Glomerular endothelial cell (primary cell): Measurements from ENCODE around the gene PCSK1N. TPM values are rescaled to one million over a fixed set of nuclear protein-coding genes. Genes with fewer than 3 reads are reported as not detected.

Experiments used
- DNase-seq: peaks from one replicate; pipeline ENCODE4 v3.0.0-alpha.2; 2011; ENCODE audit warnings: low read depth, low spot score; ENCODE audit errors: extremely low read depth
- total RNA-seq: library from RNA; depleted of rRNA; stranded (reverse); fragments of >200 nt; gene quantifications from 2 replicates; pipeline ENCODE4 v1.2.3, GENCODE V29; 2015

PCSK1N gene
- total RNA-seq, 1 donor from 2014 or later = 1.5 TPM

GRCh38 chrX:48791063-48791820 is 44.2 kb downstream of the PCSK1N start:
- DNase-seq = no peak

- DNase-seq = no peak
These were observed 44.9 kb downstream of the PCSK1N start for GRCh38 chrX:48790477-48790876.

GRCh38 chrX:48789366-48790220 is 45.8 kb downstream of the PCSK1N start:
- no peak for DNase-seq

GRCh38 chrX:48787505-48788443 is 47.6 kb downstream of the PCSK1N start:
- no peak for DNase-seq

- DNase-seq = no peak
These were observed 48.4 kb downstream of the PCSK1N start for GRCh38 chrX:48786825-48787504.

GRCh38 chrX:48786341-48786800 is 49.0 kb downstream of the PCSK1N start, which contains the start of gene GATA1:
Gene GATA1 (plus strand): TSS chrX:48786590. CDS start chrX:48791110, 4,520 bp downstream.
- DNase-seq = no peak

GRCh38 chrX:48785540-48786214 is 49.7 kb downstream of the PCSK1N start:
- DNase-seq = no peak

- no peak for DNase-seq
These were observed 50.2 kb downstream of the PCSK1N start for GRCh38 chrX:48785186-48785539.

- DNase-seq = no peak
These were observed 50.7 kb downstream of the PCSK1N start for GRCh38 chrX:48784726-48785125.

GRCh38 chrX:48782795-48783194 is 52.6 kb downstream of the PCSK1N start:
- no peak for DNase-seq

GRCh38 chrX:48782216-48782615 is 53.2 kb downstream of the PCSK1N start:
- no peak for DNase-seq

GRCh38 chrX:48781705-48782104 is 53.7 kb downstream of the PCSK1N start:
- DNase-seq = no peak

Other genes with a start within 250 kb of the PCSK1N start
- gene WDR13, start 238.1 kb downstream of the PCSK1N start, total RNA-seq = 82.0 and 104 TPM in 2 replicates
- 0.39 and 0.53 TPM in 2 replicates for gene WAS, start 151.8 kb downstream of the PCSK1N start, total RNA-seq
- 4.4 and 10.0 TPM in 2 replicates for gene SUV39H1, start 138.9 kb downstream of the PCSK1N start, total RNA-seq
- not detected in 2 replicates for gene GLOD5, start 73.9 kb downstream of the PCSK1N start, total RNA-seq
- not detected in 2 replicates for gene GATA1, start 49.0 kb downstream of the PCSK1N start, total RNA-seq
- 31.9 and 57.1 TPM in 2 replicates for gene HDAC6, start 33.5 kb downstream of the PCSK1N start, total RNA-seq
- gene ERAS, start 9.1 kb downstream of the PCSK1N start, total RNA-seq = not detected in 2 replicates
- 32.7 and 34.2 TPM in 2 replicates for gene TIMM17B, start 62.2 kb upstream of the PCSK1N start, total RNA-seq
- 51.3 and 57.9 TPM in 2 replicates for gene PQBP1, start 62.3 kb upstream of the PCSK1N start, total RNA-seq
- gene SLC35A2, start 76.0 kb upstream of the PCSK1N start, total RNA-seq = 14.1 and 27.3 TPM in 2 replicates
- 5.3 TPM in 2 replicates for gene PIM2, start 83.4 kb upstream of the PCSK1N start, total RNA-seq
- gene OTUD5, start 122.0 kb upstream of the PCSK1N start, total RNA-seq = 43.6 and 53.3 TPM in 2 replicates
- 0.78 and 1.3 TPM in 2 replicates for gene KCND1, start 136.2 kb upstream of the PCSK1N start, total RNA-seq
- 24.4 and 38.2 TPM in 2 replicates for gene GRIPAP1, start 166.7 kb upstream of the PCSK1N start, total RNA-seq
- 50.1 and 72.2 TPM in 2 replicates for gene TFE3, start 207.7 kb upstream of the PCSK1N start, total RNA-seq
- gene CCDC120, start 223.4 kb upstream of the PCSK1N start, total RNA-seq = 2.3 and 5.7 TPM in 2 replicates
- 14.1 and 34.1 TPM in 2 replicates for gene PRAF2, start 238.4 kb upstream of the PCSK1N start, total RNA-seq
- gene WDR45, start 244.3 kb upstream of the PCSK1N start, total RNA-seq = 33.4 and 49.3 TPM in 2 replicates